Upper lobe of left lung (tissue), 4 donors: ENCODE measurements around the gene RNF130.

Experiments used
- EP300 ChIP-seq, 4 donors: sonication (generic); formaldehyde crosslinking; IDR thresholded peaks; one replicate each; pipeline ENCODE4 v1.5.1; 2017; ENCODE audit warnings: antibody characterized with exemption in 4 of 4, control low read depth in 2 of 4
- POLR2A ChIP-seq, 4 donors: fragments of 450-650 bp; IDR thresholded peaks; one replicate each; pipeline ENCODE4 v1.5.1; 2016 to 2017; ENCODE audit warnings: antibody characterized with exemption in 4 of 4, mild to moderate bottlenecking in 2 of 4
- TF ChIP-seq, protein P1 (sequence below), 6 experiments: fragments of 450-650 bp in 4 of 6; fragments of 200-600 bp in 2 of 6; sonication (generic) in 2 of 6; IDR thresholded peaks; one replicate each; pipeline ENCODE4 v1.5.1; 2016 to 2019; ENCODE audit warnings: antibody characterized with exemption in 6 of 6

DNA sequence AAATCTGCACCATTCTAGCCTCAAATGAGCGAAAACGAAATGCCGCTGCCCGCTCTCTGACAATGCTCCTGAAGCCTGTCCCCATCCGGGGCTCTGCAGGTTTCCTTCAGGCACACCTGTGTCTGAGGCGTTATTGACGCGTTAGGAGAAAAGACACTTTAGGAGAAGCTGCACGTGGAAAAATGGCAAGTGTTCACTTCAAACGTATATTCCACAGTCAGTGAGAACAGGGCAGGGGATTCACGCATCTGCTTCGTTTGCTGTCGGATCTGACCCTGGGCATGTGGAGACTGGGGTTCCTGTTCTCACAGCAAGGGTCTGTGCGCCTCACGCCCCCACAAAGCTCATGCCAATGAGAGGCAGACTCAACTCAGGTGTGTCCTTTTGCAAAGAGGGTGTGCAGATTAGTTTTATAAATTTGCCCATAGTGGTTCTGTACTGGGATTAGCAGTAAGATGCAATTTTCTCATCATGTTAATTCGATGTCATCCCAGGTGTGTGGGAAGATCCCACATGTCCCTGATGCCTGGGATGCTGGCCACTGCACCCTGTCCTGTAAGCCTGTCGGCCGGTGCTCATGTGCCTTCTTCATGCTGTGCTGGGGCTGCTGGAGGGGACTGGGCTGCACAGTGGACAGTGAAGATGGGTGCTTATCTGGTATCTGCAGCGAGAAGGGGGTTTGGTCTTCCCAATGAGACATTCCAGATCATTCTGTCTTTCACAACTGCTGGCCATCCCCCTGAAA, 152.6 kb downstream of the RNF130 start:
- TF ChIP-seq, protein P1, sequence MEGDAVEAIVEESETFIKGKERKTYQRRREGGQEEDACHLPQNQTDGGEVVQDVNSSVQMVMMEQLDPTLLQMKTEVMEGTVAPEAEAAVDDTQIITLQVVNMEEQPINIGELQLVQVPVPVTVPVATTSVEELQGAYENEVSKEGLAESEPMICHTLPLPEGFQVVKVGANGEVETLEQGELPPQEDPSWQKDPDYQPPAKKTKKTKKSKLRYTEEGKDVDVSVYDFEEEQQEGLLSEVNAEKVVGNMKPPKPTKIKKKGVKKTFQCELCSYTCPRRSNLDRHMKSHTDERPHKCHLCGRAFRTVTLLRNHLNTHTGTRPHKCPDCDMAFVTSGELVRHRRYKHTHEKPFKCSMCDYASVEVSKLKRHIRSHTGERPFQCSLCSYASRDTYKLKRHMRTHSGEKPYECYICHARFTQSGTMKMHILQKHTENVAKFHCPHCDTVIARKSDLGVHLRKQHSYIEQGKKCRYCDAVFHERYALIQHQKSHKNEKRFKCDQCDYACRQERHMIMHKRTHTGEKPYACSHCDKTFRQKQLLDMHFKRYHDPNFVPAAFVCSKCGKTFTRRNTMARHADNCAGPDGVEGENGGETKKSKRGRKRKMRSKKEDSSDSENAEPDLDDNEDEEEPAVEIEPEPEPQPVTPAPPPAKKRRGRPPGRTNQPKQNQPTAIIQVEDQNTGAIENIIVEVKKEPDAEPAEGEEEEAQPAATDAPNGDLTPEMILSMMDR (IDR thresholded peaks at IDR 0.05): no peak
- TF ChIP-seq POLR2A (IDR thresholded peaks at IDR 0.05) (no peak), EP300 (IDR thresholded peaks at IDR 0.05) (no peak)
